Measurements from ENCODE around the gene TMEM144.
A peak's percentile ranks its signal among the peaks of the same experiment; 100 is the strongest.

TMEM144 gene

DNA sequence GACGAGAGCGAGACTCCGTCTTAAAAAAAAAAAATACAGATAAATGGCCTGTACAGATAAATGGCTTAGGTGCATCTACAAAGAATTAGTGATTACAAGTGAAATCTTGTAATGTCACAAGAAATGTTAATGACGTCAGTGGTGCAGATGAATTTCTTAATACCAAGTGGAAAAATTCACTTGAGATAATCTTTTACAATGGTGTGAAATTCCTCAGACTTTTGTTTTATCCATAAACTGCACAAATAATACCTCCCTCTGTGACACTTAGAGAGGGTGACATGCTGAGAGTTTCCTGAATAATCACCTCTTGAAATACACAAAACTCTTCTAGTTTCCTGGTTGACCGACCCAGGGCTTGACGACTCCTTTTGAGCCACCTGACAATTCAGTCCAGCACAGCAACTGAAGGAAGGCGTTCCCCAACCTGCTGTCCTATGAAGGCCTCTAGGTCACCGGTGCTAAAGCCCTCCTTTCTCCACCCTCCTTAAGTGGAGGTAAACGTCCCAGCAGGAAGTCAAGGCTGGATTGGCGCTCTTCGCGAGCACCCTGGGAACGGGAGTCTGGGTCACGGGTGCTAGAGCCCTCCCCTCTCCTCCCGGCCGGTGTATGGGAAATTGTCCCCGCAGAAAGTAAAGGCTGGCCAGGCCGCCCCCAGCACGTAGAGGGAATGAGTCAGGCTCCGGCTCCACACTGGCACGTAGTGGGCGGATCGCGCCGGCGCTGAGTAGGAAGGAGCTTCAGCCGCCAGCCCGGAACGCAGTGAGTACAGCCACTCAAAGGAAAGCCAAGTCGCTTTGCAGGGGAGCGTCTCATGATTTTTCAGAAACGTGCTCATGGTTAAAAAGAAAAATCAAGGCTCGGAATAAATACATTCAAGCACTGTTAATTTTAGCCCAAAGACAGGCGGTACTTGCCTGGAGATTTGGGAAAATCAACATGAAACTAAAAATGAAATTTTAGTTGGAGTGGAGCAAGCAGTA is at the start of gene TMEM144:
Gene TMEM144, plus strand, starts transcription at position 662 of the 983 bp plus-strand sequence. CDS start 2,182 bp downstream, outside the sequence.
- no peak for FAIRE-seq

DNA sequence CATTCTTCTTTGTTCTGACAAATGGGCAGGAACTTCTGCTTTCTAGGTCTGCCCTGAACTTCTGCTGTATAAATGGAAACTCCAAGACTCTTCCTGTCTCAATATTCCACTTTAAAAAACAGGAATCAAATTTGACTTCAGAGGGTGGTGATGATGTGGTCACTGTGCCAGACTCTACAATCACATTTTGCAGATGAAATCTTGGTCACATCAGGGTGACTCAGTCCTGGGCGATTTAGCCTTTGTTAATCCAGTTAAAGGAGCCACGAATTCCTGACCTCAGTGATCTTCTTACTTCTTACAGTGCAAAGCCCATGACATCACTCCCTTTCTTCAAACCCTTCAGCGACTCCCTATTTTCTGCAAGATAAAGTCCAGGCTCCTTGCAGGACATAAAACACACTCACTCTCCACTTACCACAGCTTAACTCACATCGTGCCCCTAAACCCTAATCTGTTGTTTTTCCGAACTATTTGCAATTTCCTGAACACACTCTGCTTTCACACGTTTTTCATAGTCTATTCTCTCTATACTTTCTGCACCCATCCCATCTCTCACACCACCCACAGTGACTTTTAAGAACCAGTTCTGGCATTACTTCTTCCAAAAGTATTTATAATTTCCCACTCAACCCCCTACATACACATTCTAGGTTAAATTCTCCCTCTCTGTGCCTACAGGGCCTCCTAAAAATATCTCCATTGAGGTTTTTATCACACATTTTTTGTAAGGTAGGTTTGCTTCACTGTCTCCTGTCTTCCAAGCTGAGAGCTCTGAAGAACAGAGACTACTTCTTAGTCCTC is 48.5 kb upstream of the TMEM144 start:
- peak; percentile 99 for FAIRE-seq

DNA sequence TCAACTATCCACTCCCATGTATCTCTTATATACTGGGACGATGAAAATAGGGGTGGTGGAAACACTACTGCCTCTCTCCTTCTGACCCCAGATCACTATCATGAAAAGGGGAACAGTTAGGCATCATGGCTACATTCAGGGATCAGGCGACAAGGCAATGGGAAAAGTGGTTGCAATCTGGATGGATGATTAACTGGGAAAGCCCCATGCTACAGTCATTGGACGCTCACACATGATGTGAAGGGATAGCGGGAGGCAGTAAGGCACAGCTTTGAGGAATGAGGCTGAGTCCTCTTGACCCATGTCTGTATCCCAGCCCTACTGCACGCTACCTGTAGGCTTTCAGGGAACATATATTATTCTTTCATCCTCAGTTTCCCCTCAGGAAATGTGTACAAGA is 47.7 kb upstream of the TMEM144 start:
- peak; percentile 71 for FAIRE-seq

DNA sequence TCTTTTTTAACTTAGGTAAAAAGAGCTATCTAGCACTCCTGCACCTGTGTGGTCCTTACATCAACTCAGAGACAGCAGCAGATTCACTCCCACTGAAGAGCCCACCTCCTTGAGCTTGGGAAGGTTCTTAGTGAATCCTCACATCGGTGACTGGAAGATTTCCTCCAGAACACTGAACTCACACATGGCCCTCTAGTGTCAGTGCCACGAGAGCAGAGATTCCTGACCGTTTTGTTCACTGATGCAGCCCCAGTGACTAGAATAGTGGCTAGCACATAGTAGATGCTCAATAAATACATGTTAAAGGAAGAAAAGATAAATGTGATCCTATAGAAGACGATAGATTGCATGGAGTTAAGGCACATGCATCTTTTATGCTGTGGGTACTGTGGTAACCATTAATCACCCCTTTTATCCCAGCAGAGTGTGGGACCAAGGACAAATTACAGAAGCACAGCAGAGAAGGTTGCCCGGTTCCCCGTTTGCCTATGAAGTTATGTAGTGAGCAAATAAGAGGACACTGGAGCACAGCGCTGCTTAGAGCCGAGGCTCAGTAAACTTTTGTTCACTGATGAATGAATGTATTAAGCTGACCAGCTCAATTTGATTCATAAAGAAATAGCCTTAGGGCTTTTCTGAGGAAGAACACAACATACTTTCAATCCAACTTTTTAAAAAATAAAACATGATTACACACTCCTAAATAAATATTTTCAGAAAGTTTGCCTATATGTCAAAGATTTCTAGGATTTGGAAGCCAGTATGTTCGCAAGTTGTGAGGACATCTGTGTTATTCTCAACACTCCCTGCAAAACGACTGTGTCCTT is 46.1 kb upstream of the TMEM144 start:
- FAIRE-seq: no peak

DNA sequence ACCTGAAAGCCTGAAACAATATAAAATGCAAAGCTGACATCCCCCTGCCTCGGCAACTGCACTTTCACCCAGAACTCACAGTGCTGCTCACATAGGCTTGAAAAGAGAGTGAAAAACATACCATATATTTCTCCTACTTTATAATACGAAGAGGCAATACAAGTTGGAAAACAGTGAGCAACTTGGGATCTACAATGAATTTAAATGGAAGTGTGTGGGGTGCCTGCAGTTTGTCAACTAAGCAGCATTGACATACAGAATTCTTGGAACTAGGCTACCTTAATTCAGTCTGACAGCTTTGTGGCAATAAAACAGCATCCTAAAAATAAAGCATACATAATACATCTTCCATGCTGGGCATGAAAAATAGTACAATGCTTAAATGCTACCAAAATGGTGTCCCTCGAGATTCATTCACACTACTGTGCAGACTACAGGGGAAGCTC is 45.5 kb upstream of the TMEM144 start:
- FAIRE-seq: no peak

DNA sequence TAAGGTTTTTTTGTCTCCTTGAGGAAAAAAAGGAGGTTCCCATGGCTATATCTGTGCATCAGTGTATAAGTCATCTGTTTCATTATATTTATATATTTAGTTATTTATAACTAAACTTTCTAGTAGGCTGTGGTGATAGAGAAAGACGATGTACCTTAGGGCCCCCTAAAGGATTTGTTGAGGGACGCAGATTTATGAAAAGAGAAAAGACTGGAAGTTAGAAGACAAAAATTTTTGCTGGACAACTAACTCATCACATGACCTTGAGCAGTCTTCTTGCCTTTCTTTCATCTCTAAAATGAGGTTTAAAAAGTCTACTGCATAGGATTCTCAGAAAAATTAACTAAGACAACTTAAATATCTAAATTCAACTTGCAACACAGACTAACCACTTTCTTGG is 43.6 kb upstream of the TMEM144 start:
- FAIRE-seq: peak; percentile 21

GRCh38 chr4:158168606-158169005 is 41.7 kb upstream of the TMEM144 start:
- no peak for FAIRE-seq

DNA sequence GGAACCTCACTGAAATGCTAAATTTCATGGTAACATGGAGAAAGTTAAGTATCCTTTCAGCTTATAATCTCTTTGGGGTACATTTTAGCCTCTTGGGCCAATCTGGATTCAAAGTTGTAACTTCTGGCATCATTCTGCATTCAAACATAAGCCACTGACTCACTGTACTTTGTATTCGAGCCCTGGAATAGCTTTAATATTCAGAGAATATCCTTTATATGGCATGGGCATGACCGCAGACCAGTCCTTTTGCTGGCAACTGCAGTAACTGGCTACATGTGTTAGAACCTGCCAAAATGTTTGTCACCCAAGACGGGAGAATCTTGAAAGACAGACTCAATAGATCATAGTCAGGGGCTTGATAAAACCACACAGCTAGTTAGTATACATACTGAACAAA is 40.8 kb upstream of the TMEM144 start:
- FAIRE-seq: no peak

GRCh38 chr4:158169931-158170690 is 40.2 kb upstream of the TMEM144 start:
- FAIRE-seq: no peak

DNA sequence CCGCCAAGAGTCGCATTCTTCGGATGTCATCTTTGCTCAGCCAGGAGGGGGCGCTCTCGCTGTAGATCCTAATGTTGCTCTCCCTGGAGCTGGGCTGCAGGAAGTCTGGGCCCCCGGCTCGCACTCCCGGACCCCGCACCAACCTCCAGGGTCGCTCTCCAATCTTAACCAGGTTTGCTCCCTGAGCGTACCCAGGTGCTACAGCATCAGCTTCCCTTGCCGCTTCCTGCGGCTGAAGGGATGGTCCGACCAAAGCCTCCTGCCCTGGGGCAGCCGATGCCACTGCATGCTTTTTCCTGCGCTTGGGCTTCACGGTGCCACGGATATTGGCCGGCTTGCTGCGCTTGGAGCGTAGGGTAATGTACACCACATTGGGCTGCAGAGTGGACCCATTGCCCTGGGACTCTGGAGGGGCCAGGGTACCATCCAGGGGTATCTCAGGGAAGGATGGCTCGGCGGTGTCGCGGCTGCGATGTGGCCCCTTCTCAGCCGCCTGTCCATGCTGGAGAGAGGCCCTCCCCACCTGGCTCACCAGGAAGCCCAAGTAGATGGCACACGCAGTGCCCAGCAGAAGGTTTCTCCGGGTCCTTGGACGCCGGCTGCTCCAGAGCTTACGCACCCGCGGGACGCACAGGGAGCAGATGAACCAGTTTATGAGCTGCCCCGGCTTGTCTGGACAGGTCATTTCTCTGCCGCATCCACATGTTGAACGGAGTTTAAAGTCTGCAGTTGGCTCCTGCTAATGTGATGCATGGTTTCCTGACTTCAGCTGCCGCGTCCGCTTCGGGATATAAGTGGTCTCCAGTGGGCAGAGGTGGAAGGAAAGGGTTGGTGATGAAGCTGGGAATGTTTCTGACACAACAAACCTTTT is 39.4 kb upstream of the TMEM144 start:
- no peak for FAIRE-seq

DNA sequence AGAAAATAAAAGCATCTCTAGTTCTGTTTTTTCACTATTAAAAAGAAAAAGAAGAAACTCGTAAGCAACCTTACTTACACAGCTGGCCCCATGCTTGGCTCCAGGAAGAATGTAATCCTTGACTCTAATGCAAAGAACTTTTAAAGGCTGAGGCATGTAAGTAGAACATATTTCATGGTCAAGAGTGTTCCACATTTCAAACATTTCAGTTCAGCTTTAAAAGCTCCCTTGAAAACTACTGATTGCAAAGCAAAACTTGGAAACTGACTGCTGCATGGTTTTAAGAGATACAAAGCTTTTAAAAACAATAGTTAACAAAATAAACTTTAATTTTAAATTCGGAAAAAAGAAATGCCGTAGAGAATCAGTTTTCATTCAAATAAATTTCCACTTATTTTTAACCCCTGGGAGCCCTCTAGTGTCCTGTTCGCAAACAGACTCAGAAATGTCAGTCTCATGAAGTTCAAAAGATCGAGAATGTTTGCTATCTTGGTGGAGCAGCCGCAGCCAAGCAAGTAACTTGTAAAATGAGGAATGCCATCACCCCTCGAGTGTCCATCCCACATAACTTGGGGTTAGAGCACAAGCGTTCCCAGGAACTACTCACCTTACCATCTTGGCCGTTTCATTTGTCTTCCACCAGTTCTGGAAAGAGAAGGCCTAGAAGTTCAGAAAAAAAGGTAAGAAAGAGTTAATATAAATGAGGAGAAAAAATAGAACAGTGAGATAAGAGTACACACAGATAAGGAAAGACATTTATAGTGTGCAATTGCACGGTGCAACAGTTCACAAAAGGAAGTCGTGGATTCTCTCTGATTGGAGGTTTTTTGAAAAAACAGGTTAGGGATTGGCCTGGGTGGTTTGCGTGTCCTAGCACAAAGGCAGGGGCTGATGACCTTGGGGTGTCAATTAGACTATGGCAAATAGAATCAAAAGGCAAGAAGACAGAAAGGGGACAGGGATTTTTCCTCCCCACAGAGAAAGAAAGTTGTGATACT is 37.7 kb upstream of the TMEM144 start, which contains the start of gene GASK1B:
Gene GASK1B, minus strand, starts transcription at position 765 of the 998 bp plus-strand sequence. CDS start 1,650 bp downstream, outside the sequence.
- peak; percentile 96 for FAIRE-seq

GRCh38 chr4:158176108-158176507 is 34.2 kb upstream of the TMEM144 start:
- no peak for FAIRE-seq

- no peak for FAIRE-seq
These were observed 33.5 kb upstream of the TMEM144 start for GRCh38 chr4:158176776-158177175.

DNA sequence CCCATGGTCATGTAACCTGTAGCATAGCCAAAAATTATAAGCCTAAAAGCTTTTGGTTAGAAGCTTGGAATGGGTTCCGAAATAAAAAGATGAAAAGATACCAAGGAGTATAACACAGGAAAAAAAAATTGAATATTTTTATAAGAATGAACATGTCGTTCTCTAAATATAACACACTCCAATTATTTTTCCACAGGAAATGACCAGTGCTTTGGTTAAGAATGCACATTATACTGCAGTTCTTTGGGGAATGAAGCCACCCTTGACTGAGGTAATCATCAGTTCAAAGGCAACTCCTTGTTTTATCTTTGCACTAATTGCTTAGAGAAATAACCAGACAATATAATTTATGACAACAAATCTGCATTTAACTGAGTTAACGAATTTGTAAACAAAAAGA is 30.8 kb upstream of the TMEM144 start:
- FAIRE-seq: no peak

GRCh38 chr4:158181906-158182305 is 28.4 kb upstream of the TMEM144 start:
- FAIRE-seq: no peak

DNA sequence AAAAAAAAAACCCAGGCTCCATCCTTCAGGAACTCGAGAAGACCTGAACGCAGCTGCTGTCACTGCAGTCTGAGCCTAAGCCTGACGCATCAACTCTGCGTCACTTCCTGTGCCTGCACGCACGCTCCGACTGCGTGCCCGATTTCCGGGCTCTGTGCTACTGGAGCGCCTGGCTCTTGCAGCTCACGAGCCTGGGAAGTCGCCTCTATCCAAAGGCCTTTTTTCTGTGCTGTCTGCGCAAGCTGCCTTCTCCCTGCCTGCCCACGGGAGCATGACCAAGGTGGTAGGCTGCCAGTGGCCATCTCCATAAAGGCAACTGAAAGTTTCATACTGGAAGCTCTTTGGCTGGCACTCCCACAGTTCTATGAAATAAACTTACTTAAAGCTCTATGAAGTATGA is 27.6 kb upstream of the TMEM144 start:
- no peak for FAIRE-seq

- no peak for FAIRE-seq
These were observed 23.5 kb upstream of the TMEM144 start for GRCh38 chr4:158186815-158187214.

DNA sequence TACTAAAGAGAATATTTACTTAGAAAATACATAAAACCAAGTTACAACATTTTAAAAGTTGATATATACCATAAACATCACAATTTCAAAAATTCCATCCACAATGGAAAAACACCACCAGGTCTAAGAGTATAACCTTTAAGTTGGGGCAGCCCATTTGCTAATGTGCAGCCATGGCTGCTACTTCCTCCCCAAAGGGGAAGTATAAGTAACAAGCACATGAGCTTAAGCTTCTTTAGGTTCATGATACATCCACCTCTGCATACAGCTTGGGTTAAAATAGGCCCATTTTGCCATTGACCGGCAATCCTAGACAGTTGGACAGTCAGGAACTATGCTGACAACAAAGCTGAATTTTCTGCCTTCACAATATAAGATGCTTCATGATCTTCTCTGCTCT is 20.9 kb upstream of the TMEM144 start:
- peak; percentile 28 for FAIRE-seq

DNA sequence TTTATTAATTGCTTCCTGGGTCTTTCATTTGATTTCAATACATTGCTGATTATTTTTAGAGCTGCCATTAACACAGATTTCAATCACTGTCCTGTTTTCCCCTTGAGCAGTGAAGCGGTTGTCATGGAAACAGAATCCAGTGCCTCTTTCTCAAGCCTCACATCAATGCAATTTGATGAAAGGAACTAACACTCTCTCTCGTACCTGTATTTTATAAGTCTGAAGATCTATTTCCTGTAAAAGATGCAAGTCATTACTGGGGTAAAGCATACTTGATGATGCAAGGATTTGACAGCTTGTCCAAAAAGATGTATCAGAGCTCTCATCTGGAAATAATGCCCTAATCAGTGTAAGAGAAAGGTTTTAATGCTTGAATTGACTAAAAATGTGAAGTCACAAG is 19.6 kb upstream of the TMEM144 start:
- no peak for FAIRE-seq
